Stimulated activated naive CD4-positive, alpha-beta T cell treated with Interleukin-2 at 50 U/mL for 16 hours (primary cell): Measurements from ENCODE around the gene GFPT1.

Experiments
- DNase-seq: peaks from one replicate; lab custom pipeline; 2025; lab: John Stamatoyannopoulos, UW

GFPT1 gene

DNA sequence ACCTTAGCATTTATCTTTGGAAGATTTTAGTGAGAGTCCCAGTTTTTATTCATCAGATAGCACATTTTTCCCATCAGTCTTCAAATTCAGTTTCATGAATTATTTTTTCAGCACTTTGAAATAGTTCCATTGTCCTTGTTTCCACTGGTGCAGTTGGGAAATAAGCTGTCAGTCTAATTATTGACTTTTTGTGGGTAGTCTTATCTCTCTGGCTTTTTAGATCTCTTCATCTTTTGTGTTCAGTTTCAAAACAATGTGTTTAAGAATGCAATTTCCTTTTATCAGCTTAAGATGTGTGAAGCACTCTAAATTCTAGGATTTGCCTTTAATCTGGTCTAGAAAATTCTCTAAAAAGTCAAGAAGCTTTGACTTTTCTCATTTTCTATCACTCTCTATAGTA, 70.5 kb downstream of the GFPT1 start:
- no peak for DNase-seq

DNA sequence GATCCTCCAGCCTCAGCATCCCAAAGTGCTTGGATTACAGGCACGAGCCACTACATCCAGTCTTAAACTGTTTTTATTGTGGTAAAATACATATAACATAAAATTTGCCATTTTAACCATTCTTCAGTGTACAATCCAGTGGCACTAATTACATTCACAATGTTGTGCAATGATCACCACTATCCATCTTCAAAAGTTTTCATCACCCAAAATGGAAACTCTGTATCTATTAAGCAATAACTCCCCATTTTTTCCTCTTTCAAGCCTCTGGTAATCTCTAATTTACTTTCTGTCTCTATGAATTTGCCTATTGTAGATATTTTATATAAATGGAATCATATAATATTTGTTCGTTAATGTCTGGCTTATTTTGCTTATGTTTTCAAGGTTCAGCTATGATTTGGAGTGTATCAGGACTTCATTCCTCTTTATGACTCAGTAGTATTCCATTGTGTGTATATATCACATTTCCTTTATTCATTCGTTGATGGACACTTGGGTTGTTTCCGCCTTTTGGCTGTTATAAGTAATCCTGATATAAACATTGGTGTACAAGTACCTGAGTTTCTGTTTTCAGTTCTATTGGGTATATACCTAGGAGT, 71.8 kb downstream of the GFPT1 start:
- no peak for DNase-seq

GRCh38 chr2:69311024-69311416, 76.0 kb downstream of the GFPT1 start:
- no peak for DNase-seq

GRCh38 chr2:69310111-69311023, 76.7 kb downstream of the GFPT1 start:
- DNase-seq, result no peak

- DNase-seq, result no peak
These were observed 77.5 kb downstream of the GFPT1 start for GRCh38 chr2:69309351-69310110.

GRCh38 chr2:69308338-69308737, 78.7 kb downstream of the GFPT1 start:
- no peak for DNase-seq

GRCh38 chr2:69307579-69308064, 79.4 kb downstream of the GFPT1 start:
- no peak for DNase-seq

GRCh38 chr2:69306822-69307578, 80.0 kb downstream of the GFPT1 start:
- DNase-seq, result peak; percentile 38

DNA sequence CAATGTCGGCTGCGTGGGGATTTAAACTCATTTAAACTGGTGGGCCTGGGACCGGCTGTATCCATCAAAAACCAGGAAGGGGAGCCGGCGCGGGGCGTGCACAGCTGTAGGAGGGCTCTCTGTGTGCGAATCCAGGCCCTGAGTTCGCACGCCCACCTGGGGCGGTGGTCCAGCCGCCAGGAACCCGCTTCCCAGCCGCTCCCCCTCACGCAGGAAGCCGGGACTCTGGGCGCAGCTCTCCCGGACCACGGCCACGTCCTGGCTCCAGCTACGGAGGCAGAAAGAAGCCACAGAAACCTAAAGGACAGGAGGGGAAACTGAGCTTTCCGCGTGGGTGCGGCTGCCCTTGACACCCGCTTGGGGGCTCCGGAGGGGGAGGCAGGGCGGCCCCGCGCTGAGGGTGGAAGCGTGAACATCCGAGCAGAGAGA, 80.6 kb downstream of the GFPT1 start:
- no peak for DNase-seq

DNA sequence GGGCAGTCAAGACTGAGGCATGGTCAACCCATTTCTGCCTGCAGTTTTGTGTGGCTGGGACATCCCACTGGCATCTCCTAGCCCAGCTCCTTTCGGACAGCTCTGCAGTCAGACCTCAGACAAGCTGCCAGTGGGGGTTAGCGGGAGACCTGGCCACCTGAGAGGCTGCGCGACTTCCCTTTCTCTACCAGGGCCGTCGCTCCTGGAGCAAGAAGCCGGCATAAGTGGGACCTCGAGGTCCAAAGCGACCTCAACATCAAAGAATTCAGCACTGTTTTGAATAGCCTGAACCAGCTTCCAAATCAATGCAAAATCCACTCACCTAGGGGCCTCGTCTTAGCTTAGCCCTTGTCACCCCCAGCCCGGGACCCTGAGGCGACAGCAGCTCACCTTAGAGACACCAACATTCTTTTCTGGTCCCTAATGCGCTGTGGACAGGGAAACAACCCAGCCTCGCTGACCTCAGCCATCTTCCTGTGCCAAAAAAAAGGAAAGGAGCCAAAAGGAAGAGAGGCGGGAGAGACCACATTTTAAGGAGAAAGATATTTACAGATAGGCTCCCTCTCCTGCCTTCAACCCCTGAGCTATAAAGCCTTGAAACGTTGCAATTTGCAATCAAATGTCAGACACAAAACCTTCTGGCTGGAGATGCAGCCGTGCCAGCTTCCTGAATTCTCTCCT, 81.2 kb downstream of the GFPT1 start:
- DNase-seq, result no peak

GRCh38 chr2:69305166-69305565, 81.9 kb downstream of the GFPT1 start:
- no peak for DNase-seq

DNA sequence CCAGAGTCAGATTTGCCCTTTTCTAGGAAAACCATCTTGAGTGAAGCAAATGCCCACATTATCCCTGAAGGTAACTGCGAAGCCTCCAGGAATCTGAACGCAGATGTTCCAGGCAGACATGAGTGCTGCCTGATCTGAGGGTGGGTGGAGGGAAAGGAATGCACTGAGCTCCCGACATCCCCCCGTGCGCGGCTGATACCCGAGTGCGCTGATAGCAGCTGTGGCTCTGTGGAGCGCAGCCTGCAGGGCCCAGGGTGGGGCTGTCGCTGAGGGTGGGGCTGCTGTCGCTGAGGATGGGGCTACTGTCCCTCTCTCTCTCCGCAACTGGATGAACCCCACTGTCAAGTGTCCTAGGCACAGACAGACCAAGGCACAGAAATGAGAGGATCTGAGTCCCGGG, 82.4 kb downstream of the GFPT1 start:
- no peak for DNase-seq

- no peak for DNase-seq
These were observed 86.4 kb downstream of the GFPT1 start for GRCh38 chr2:69300650-69301049.

- DNase-seq, result no peak
These were observed 87.1 kb downstream of the GFPT1 start for GRCh38 chr2:69299772-69300516.

GRCh38 chr2:69298862-69299261, 88.2 kb downstream of the GFPT1 start:
- no peak for DNase-seq

- no peak for DNase-seq
These were observed 88.8 kb downstream of the GFPT1 start for GRCh38 chr2:69298261-69298660.

- DNase-seq, result no peak
These were observed 89.8 kb downstream of the GFPT1 start for GRCh38 chr2:69297216-69297615.

DNA sequence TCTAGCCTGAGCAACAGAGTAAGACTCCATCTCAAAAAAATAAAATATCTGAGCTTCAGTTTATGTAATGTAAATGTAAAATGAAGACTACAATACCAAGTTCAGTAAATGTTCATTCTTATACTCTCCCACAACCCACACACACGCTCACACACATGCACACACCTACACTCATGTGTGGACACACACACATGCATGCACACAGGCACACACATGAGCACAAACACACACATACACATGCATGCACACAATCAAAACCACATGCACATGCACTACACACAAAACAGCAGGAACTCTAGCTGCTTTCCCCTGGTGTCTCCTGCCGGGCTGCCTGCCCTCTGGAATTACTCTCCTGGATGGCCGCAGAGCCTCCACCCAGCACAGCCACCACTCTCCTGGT, 90.6 kb downstream of the GFPT1 start:
- no peak for DNase-seq

- DNase-seq, result no peak
These were observed 94.8 kb downstream of the GFPT1 start for GRCh38 chr2:69292256-69292655.

GRCh38 chr2:69291721-69292120, 95.3 kb downstream of the GFPT1 start:
- no peak for DNase-seq
